NB4 (cell line): Measurements from ENCODE around the gene FBXW4.

Experiments
- DNase-seq: peaks from one replicate; pipeline ENCODE4 v3.0.0; 2010; ENCODE audit warnings: low read depth
- H3K4me3 ChIP-seq: one replicate; pipeline ENCODE4 v1.5.1; 2011; ENCODE audit warnings: mild to moderate bottlenecking, low read depth, low read length, moderate library complexity
- MYC ChIP-seq: IDR thresholded peaks from 2 replicates; pipeline ENCODE4 v1.6.1; 2011; ENCODE audit warnings: low read depth, low read length
- POLR2A ChIP-seq: IDR thresholded peaks from 2 replicates; pipeline ENCODE4 v1.6.1; 2011; ENCODE audit warnings: mild to moderate bottlenecking; ENCODE audit not compliant: insufficient read length; ENCODE audit errors: extremely low read depth
- TF ChIP-seq, protein P1 (sequence below): IDR thresholded peaks from one replicate; pipeline ENCODE4 v1.5.1; 2012; ENCODE audit warnings: low read depth, low read length
- TF ChIP-seq, protein P2 (sequence below): IDR thresholded peaks from 2 replicates; pipeline ENCODE4 v1.6.1; 2011; ENCODE audit warnings: low read depth, low read length

FBXW4 gene

DNA sequence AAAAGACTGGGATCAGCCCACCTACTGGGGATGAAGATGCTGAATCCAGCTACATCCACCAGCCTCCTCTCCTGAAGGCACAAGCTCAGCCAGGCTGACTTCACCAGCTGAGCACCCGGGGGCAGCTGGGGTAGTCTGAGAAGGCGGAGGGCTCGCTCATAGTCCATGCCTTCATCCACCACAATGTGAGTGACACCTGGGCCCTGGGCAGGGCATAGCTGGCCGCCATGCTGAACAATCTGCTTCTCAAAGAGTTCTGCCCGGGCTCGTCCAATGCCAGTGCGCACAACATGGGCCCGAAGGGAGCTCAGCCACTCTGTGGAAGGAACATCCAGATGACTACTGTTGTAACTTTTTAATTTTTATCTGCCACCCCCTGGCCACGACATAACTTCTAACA is 109.1 kb downstream of the FBXW4 start:
- H3K4me3 ChIP-seq = no peak overlapping the region
- TF ChIP-seq, protein P1, sequence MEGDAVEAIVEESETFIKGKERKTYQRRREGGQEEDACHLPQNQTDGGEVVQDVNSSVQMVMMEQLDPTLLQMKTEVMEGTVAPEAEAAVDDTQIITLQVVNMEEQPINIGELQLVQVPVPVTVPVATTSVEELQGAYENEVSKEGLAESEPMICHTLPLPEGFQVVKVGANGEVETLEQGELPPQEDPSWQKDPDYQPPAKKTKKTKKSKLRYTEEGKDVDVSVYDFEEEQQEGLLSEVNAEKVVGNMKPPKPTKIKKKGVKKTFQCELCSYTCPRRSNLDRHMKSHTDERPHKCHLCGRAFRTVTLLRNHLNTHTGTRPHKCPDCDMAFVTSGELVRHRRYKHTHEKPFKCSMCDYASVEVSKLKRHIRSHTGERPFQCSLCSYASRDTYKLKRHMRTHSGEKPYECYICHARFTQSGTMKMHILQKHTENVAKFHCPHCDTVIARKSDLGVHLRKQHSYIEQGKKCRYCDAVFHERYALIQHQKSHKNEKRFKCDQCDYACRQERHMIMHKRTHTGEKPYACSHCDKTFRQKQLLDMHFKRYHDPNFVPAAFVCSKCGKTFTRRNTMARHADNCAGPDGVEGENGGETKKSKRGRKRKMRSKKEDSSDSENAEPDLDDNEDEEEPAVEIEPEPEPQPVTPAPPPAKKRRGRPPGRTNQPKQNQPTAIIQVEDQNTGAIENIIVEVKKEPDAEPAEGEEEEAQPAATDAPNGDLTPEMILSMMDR = no peak
- TF ChIP-seq POLR2A = no peak
- TF ChIP-seq, protein P2, sequence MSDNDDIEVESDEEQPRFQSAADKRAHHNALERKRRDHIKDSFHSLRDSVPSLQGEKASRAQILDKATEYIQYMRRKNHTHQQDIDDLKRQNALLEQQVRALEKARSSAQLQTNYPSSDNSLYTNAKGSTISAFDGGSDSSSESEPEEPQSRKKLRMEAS = no peak
- no peak for TF ChIP-seq MYC

GRCh38 chr10:101580486-101581399 is 114.2 kb downstream of the FBXW4 start:
- TF ChIP-seq POLR2A (no peak), MYC (no peak)
- TF ChIP-seq, protein P1 = no peak
- TF ChIP-seq, protein P2 = no peak
- no peak for DNase-seq
- no peak overlapping the region for H3K4me3 ChIP-seq

More for the DNA sequence above, 109.1 kb downstream of the FBXW4 start:
- DNase-seq = no peak

GRCh38 chr10:101579516-101579870 is 115.5 kb downstream of the FBXW4 start:
- TF ChIP-seq, protein P1 = no peak
- TF ChIP-seq MYC = no peak
- TF ChIP-seq, protein P2 = no peak
- no peak for TF ChIP-seq POLR2A
- H3K4me3 ChIP-seq = no peak overlapping the region
- no peak for DNase-seq

- DNase-seq = no peak
- H3K4me3 ChIP-seq = no peak overlapping the region
- peak; percentile 7 for TF ChIP-seq POLR2A
- TF ChIP-seq, protein P2 = no peak
- TF ChIP-seq, protein P1 = no peak
Measured at GRCh38 chr10:101578803-101579515, 116.0 kb downstream of the FBXW4 start.

DNA sequence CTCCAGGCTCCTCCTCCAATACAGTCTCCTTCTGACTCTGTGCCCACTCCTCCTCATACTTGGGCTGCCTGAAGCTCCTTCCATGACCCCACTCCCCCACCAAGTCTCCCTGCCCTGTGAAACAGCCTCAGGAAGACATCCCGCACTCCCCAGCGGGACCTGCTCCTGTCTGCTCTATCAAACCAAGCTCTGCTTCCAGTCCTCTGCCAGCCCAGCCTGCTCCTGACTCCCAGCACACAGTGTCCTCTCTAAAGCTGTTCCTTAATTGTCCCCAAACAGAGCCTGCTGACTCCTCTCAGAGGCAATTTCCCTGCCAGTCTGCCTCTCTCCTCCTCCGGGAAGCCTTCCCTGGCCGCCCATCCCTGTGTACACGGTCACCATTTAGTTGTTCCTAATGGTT is 116.8 kb downstream of the FBXW4 start:
- no peak for TF ChIP-seq MYC
- TF ChIP-seq POLR2A = no peak
- TF ChIP-seq, protein P1 = no peak
- TF ChIP-seq, protein P2 = no peak
- DNase-seq = no peak
- no peak overlapping the region for H3K4me3 ChIP-seq
